ENCODE measurements around the gene BET1.

Gene BET1

DNA sequence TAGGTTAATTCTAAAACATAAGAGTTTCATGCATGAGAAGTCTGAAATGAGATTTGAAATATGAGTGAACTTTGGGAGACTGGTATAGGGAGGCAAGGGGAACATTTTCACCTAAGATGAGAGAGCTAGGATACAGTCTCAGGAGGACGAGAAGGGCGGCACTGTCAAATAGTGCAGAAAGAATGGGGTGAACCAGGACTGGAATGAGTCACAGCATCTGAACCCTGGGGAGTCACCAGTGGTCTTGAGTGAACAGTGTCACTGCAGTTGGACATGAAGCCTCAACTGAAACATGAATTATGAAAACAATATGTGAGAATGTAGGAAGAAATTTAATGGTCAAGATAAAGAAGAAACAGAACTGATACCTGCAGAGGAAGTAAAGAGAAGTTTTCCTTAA lies 48.9 kb downstream of the BET1 start:
- DNase-seq, result no peak

DNA sequence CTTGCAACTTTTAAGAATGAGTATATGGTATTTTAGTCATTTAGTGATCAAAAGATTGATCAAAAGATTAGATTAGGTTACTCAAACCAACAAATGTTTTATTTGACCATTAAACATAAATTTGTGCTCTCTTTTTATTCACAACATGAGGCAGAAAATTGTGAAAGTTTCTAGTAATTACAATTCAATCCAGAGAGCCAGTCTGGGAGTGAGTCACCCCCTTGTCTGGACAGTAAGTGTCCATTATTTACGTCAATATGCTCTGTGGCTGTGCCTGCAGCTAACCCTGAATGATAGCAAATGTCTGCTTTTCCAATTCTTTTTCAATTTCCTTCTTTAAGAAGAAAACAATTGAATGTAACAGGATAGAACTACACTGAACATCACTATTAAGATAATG lies 54.7 kb downstream of the BET1 start:
- no peak for DNase-seq

DNA sequence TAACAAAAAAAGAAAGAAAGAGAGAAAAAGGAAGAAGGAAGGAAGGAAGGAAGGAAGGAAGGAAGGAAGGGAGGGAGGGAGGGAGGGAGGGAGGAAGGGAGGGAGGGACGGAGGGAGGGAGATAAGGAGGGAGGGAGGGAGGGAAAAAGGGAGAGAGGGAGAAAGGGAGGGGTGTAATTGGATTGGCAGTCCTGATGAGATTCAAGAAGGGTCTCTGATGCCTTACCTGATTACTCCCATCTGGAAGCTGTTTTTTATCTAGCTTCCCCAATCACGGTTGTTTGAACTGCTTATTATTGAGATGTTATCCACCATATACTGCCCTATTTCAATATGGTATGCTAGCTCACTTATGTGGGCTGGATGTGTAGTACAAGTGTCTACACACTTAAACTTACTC lies 55.3 kb downstream of the BET1 start:
- DNase-seq, result no peak

DNA sequence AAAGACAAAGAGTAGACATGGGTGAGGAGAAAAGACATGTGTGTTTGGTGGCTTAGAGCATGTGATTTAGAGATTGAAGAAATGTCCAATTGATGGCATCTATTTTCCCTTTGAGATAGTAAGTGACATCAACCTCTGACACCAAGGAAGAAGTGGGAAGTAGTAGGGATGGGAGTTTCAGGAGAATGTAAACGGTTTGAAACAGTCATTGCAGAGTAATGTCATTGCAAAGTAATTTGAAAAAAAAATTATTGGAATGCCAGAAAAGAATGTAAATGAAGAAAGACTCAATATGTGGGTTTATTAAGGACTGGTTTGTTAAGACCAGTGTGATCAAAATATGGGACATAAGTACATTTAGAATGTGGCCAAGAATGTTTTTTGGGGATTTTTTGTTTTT lies 56.0 kb downstream of the BET1 start:
- DNase-seq, result no peak

DNA sequence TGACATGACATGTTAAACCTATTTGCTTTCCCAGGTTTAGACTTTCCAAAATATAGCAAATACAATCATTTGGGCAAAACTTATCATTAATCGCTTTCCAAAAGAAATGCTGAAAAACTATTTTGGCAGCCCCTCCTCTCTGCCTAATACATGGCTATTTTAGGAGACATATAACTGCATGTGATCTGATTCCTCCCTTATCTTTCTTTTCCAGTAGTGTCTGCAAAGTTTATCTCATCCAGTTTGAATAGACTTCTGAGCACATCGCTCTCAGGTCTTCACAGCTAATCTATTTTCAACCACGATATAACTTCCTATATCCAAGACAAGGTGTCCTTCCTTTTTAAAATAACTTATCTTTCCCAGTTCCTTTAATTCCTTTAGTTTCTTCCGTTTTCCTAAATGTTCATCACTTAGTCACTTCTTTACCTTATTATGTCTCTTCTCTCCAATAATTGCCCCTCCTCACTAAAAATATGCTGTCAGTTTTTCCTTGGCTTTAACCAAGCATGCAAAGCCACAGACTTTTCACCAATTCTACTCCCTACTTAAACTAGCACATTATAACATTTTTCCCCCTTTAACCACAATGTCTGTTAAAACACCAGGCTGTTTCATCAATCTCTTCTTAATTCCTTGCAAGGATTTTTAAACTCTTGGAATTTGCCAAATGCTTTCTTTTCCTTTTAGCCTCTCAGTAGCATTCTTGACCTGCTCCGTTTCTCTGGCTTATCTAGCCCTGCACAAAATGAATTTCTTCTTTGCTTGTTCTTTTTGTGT lies 58.2 kb downstream of the BET1 start:
- no peak for DNase-seq

DNA sequence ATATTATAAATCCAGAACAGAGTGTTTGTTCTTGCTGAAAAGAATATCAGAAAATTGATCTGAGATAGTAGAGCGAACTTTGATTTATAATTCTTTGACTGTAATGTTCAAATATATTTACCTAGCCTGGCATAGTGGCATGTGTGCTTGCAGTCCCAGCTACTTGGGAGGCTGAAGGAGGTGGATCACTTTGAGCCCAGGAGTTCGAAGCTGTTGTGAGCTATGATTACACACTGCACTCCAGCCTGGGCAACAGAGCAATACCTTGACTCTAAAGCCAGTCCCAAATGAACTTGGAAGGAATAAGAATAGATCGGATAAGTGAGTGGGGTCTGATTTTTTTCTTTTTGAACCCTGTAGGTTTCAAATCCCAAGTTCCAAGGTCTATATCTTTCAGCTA lies 59.1 kb downstream of the BET1 start:
- no peak for DNase-seq

DNA sequence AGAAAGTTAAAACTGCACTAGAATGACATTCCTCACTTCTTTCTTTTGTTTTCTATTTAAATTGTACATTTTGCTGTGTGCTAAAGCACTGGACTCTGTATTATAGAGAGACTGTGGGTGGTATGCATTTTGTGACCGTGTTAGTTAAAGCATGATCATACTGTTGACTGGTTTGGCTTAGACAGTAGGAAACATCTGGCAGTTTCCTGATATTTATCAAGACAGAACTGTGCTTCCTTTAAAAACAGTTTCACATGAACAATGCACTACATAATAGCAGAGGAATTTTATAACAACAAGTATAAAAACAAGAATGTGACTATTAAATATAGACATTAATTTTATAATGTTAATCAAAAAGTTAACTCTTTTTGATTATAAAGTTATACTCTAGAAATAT lies 59.5 kb downstream of the BET1 start:
- DNase-seq, result no peak

DNA sequence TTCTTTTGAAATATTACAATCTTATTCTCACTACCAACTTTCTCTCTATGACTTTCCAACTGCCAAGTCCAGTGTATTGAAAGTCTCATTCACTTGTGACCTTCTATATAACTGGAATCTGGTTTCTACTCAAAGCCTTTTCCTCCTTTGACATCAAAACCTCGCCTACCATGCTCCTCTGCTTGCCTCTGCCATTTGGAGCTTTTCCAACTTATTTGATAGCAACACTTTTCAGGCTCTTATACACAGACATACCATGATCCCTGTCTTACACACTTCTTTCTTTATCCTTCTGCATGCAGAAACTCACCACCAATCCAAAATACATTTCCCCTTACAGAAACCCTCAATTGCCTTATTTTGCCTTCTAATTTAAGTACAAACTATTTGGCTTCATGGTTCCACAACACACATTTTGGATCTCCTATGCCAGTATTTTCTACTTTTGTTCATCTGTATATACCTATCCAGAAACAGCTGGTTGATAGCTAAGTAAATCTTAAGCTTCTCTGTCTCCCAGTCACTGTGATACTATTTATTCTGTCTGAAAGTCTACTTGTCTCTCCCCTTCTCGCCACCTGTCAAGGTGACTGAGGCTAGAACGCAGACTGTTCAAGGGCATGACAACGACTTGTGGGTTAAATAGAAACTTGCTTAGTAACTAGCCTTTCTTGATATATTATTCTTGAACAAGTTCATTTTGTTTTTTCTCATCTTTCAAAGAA lies 60.2 kb downstream of the BET1 start:
- DNase-seq, result no peak
